Smooth muscle cell (in vitro differentiated cells): Measurements from ENCODE around the gene DOCK3. TPM values are rescaled to one million over a fixed set of nuclear protein-coding genes. Genes with fewer than 3 reads are reported as not detected.

Experiments used
- DNase-seq: peaks from one replicate; lab custom pipeline; 2025; ENCODE audit not compliant: unreplicated experiment; lab: John Stamatoyannopoulos, UW
- H2AFZ ChIP-seq: fragments of 200-600 bp; sonication (generic); 2 replicates; pipeline ENCODE4 v1.6.0; 2016; ENCODE audit warnings: antibody characterized with exemption, low read depth, mild to moderate bottlenecking
- H3F3A ChIP-seq: fragments of 200-600 bp; sonication (generic); 2 replicates; pipeline ENCODE4 v1.6.0; 2017; ENCODE audit warnings: antibody characterized with exemption, low read depth
- H3K27ac ChIP-seq: fragments of 200-600 bp; sonication (generic); 2 replicates; pipeline ENCODE4 v1.5.1; 2016; ENCODE audit warnings: low read depth, mild to moderate bottlenecking
- H3K27me3 ChIP-seq: fragments of 200-600 bp; sonication (generic); 2 replicates; pipeline ENCODE4 v1.6.1; 2016; ENCODE audit warnings: low read depth, mild to moderate bottlenecking
- H3K36me3 ChIP-seq: fragments of 200-600 bp; sonication (generic); 2 replicates; pipeline ENCODE4 v1.5.1; 2016; ENCODE audit warnings: low read depth
- H3K4me1 ChIP-seq: fragments of 200-600 bp; sonication (generic); 2 replicates; pipeline ENCODE4 v1.5.1; 2016; ENCODE audit warnings: low read depth
- H3K4me2 ChIP-seq: fragments of 200-600 bp; sonication (generic); 2 replicates; pipeline ENCODE4 v1.6.0; 2016; ENCODE audit warnings: mild to moderate bottlenecking
- H3K4me3 ChIP-seq: fragments of 200-600 bp; sonication (generic); 2 replicates; pipeline ENCODE4 v1.5.1; 2016; ENCODE audit warnings: mild to moderate bottlenecking
- H3K79me2 ChIP-seq: fragments of 200-600 bp; sonication (generic); 2 replicates; pipeline ENCODE4 v1.6.0; 2016; ENCODE audit warnings: low read depth, mild to moderate bottlenecking
- H3K9ac ChIP-seq: fragments of 200-600 bp; sonication (generic); 2 replicates; pipeline ENCODE4 v1.6.0; 2016; ENCODE audit warnings: low read depth
- H3K9me3 ChIP-seq: fragments of 200-600 bp; sonication (generic); replicated peaks from 2 replicates; pipeline ENCODE4 v1.5.1; 2016; ENCODE audit warnings: low read depth
- H4K20me1 ChIP-seq: fragments of 200-600 bp; sonication (generic); 2 replicates; pipeline ENCODE4 v1.6.0; 2016; ENCODE audit warnings: low read depth
- WGBS: methylation state at CpG from one replicate; pipeline ENCODE4 v1.1.7; 2016; ENCODE audit warnings: low lambda C conversion rate; 5-methylcytosine and 5-hydroxymethylcytosine counted together
- polyA plus RNA-seq: library from polyadenylated mRNA; unstranded; fragments of >200 nt; fragmentation: Nextera tagmentation; extraction: Ambion mirVana; gene quantifications from 2 replicates; pipeline ENCODE4 v1.2.1, GENCODE V29; 2016
- total RNA-seq: library from RNA; depleted of rRNA; stranded (reverse); fragments of >200 nt; gene quantifications from 2 replicates; pipeline ENCODE4 v1.2.3, GENCODE V29; 2014
- TF ChIP-seq, protein P1 (sequence below): fragments of 200-600 bp; sonication (generic); IDR thresholded peaks from 2 replicates; pipeline ENCODE4 v1.5.1; 2017; ENCODE audit warnings: borderline replicate concordance, mild to moderate bottlenecking, antibody characterized with exemption; ENCODE audit not compliant: insufficient read depth, poor library complexity, severe bottlenecking

Gene DOCK3
- total and polyA plus RNA-seq, 2 experiments from 2014 or later: 0.29 to 2.2 TPM

DNA sequence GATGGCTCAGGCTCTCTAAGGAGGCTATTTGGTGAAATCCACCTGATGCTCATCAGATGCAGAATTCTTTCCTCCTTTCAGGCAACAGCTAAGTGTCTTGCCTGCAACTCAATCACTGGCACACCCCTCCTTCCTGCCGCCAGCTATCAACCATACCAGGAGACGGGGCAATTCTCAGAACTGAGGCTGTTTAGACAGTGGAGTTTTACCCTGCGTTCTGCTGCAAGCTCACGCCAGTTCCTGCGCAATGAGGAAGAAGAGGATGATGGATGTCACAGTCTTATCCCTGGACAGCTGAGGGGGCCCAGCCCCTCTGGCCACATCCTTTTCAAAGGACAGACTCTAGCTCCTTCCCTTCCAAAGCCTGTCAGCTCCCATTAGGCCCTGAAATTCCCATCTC, 703.3 kb downstream of the DOCK3 start:
- TF ChIP-seq, protein P1, sequence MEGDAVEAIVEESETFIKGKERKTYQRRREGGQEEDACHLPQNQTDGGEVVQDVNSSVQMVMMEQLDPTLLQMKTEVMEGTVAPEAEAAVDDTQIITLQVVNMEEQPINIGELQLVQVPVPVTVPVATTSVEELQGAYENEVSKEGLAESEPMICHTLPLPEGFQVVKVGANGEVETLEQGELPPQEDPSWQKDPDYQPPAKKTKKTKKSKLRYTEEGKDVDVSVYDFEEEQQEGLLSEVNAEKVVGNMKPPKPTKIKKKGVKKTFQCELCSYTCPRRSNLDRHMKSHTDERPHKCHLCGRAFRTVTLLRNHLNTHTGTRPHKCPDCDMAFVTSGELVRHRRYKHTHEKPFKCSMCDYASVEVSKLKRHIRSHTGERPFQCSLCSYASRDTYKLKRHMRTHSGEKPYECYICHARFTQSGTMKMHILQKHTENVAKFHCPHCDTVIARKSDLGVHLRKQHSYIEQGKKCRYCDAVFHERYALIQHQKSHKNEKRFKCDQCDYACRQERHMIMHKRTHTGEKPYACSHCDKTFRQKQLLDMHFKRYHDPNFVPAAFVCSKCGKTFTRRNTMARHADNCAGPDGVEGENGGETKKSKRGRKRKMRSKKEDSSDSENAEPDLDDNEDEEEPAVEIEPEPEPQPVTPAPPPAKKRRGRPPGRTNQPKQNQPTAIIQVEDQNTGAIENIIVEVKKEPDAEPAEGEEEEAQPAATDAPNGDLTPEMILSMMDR: no peak

DNA sequence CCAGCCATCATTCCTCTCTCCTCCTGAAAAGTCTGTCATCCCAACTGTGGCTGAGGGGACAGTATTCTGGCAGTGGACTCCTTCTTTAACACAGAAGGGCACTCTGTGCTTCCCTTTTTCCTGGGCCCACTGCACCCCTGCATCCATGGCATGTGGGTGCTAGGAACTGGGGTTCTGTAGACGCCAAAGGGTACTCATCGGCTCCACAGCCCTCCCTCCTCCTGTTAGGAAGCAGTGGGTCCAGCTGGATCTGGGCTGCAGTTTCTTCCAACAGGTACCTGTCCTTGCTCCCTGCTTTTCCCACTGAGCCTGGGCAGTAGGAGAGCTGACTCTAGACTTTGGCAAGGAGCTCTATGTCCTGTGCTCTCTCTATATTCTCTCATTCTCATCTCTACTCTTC, 704.0 kb downstream of the DOCK3 start:
- Histone ChIP-seq H4K20me1 (no peaks in the 10 kb centered on the region), H3K4me3 (no peak overlapping the region), H3K27ac (no peak overlapping the region), H3K9ac (no peak overlapping the region), H3F3A (no peaks in the 10 kb centered on the region), H3K79me2 (peaks cover 3% of the 10 kb centered on the region), H3K36me3 (no peaks in the 10 kb centered on the region), H2AFZ (no peak overlapping the region), H3K9me3 (no peaks in the 10 kb centered on the region), H3K27me3 (no peaks in the 10 kb centered on the region), H3K4me1 (peaks cover 4% of the 10 kb centered on the region), H3K4me2 (no peak overlapping the region)
- DNase-seq: no peak
- TF ChIP-seq, protein P1: no peak
- 96% methylated on average over 2 of the region's 2 CpGs for WGBS

More for the DNA sequence above, 703.3 kb downstream of the DOCK3 start:
- H2AFZ ChIP-seq: no peak overlapping the region
- H3K4me1 ChIP-seq: no peaks in the 10 kb centered on the region
- H3K27ac ChIP-seq: no peak overlapping the region
- DNase-seq: no peak
- no peaks in the 10 kb centered on the region for H3K36me3 ChIP-seq
- H3K9me3 ChIP-seq: no peaks in the 10 kb centered on the region
- H3K79me2 ChIP-seq: no peaks in the 10 kb centered on the region
- H3K9ac ChIP-seq: no peak overlapping the region
- no peak overlapping the region for H3K4me3 ChIP-seq
- no peaks in the 10 kb centered on the region for H3K27me3 ChIP-seq
- H4K20me1 ChIP-seq: no peaks in the 10 kb centered on the region
- no peak overlapping the region for H3K4me2 ChIP-seq
- H3F3A ChIP-seq: no peaks in the 10 kb centered on the region
- WGBS: 93% methylated on average over 5 of the region's 5 CpGs

DNA sequence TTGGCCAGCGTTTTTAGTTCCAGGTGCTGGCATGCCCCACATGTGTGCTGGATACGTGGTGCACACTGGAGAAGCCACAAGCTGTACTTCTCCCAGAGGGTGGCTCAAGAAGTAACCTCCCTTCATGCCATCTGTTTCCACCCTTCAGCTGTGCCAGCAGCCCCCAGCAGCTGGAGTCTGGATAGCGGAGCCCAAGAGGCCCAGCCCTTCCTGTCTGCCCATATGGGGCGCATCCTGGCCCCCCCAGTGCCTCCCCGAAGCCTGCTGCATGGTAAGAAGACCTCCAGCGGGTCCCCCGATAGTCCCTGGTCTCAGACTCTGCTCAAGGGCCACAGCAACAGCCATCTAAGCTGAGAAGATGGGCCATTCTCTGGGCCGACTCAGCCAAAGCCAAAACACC, 704.6 kb downstream of the DOCK3 start:
- Histone ChIP-seq H3K27ac (no peak overlapping the region), H3K79me2 (peaks cover 9% of the 10 kb centered on the region), H2AFZ (no peak overlapping the region), H3K4me3 (no peak overlapping the region), H3K4me2 (no peak overlapping the region), H3K9ac (no peak overlapping the region), H3K4me1 (peaks cover 5% of the 10 kb centered on the region), H4K20me1 (no peaks in the 10 kb centered on the region), H3K27me3 (no peaks in the 10 kb centered on the region), H3F3A (no peaks in the 10 kb centered on the region), H3K9me3 (no peaks in the 10 kb centered on the region), H3K36me3 (no peaks in the 10 kb centered on the region)
- TF ChIP-seq, protein P1: no peak
- 95% methylated on average over 8 of the region's 8 CpGs for whole genome bisulfite sequencing
- DNase-seq: no peak

DNA sequence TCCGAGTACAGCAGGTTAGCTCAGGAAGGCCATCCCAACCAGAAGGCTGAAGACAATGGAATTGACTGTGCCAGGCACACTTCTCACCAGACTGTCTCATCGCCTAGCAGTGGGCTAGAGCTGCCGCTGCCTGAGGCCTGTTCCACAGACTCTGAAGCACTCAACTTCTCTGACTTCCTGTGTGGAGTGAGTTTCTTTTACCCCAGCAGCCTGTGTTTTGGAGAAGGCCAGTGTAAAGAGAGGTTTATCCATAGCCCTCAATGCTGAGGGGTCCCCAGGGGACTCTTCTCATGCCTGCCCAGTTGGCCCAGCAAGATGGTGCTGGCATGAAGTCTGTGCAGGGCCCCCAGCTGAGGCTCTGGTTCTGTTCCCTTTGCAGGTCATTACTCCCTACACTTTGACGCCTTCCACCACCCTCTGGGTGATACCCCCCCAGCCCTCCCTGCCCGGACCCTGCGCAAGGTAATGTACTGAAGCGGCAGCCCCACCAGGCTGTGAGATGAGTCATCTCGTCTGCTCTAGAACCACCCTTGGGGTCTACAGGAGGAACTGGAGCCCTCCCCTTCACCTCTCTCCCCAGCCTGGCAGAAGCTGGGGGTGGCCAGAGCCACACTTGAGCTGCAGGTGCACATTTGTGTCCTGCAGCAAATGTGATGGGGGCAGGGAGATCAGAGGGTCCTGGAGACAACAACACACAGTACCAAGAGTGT, 705.2 kb downstream of the DOCK3 start:
- no peak overlapping the region for H3K4me2 ChIP-seq
- no peak overlapping the region for H3K27ac ChIP-seq
- no peaks in the 10 kb centered on the region for H4K20me1 ChIP-seq
- WGBS: 95% methylated on average over 8 of the region's 8 CpGs
- no peaks in the 10 kb centered on the region for H3K36me3 ChIP-seq
- H3K27me3 ChIP-seq: no peaks in the 10 kb centered on the region
- H3K4me3 ChIP-seq: no peak overlapping the region
- TF ChIP-seq, protein P1: no peak
- H2AFZ ChIP-seq: no peak overlapping the region
- H3K9me3 ChIP-seq: no peaks in the 10 kb centered on the region
- H3F3A ChIP-seq: no peaks in the 10 kb centered on the region
- no peak for DNase-seq
- no peak overlapping the region for H3K9ac ChIP-seq
- peaks cover 5% of the 10 kb centered on the region for H3K4me1 ChIP-seq
- H3K79me2 ChIP-seq: peaks cover 14% of the 10 kb centered on the region
